Central memory CD8-positive, alpha-beta T cell (primary cell): ENCODE data around the gene CEP70.

ENCODE experiments used
- ATAC-seq: fragments of 150-1000 bp; cut with Tn5 transposase; replicated peaks from 2 replicates; pipeline ENCODE4 v1.10.0; 2022; ENCODE audit warnings: mild to moderate bottlenecking, moderate FRiP score, moderate number of reproducible peaks; ENCODE audit not compliant: poor library complexity, severe bottlenecking; ENCODE audit errors: extremely low read depth
- DNase-seq, 2 donors: peaks; one replicate each; pipeline ENCODE4 v3.0.0; 2021; ENCODE audit warnings: low spot score in 2 of 2
- H3K27ac Mint-ChIP-seq: one replicate; pipeline ENCODE4 v1.8.0; 2022; ENCODE audit warnings: low read depth, mild to moderate bottlenecking, moderate library complexity, mixed read lengths
- H3K27me3 Mint-ChIP-seq: one replicate; pipeline ENCODE4 v1.8.0; 2022; ENCODE audit warnings: mixed read lengths
- H3K36me3 Mint-ChIP-seq: one replicate; pipeline ENCODE4 v1.8.0; 2022; ENCODE audit warnings: mild to moderate bottlenecking, moderate library complexity, mixed read lengths; ENCODE audit not compliant: insufficient read depth
- H3K4me1 Mint-ChIP-seq: one replicate; pipeline ENCODE4 v1.8.0; 2022; ENCODE audit warnings: mixed read lengths
- H3K4me3 Mint-ChIP-seq: one replicate; pipeline ENCODE4 v1.8.0; 2022; ENCODE audit warnings: mild to moderate bottlenecking, moderate library complexity, mixed read lengths
- H3K9me3 Mint-ChIP-seq: one replicate; pipeline ENCODE4 v1.8.0; 2022; ENCODE audit warnings: mixed read lengths

The CEP70 gene

DNA sequence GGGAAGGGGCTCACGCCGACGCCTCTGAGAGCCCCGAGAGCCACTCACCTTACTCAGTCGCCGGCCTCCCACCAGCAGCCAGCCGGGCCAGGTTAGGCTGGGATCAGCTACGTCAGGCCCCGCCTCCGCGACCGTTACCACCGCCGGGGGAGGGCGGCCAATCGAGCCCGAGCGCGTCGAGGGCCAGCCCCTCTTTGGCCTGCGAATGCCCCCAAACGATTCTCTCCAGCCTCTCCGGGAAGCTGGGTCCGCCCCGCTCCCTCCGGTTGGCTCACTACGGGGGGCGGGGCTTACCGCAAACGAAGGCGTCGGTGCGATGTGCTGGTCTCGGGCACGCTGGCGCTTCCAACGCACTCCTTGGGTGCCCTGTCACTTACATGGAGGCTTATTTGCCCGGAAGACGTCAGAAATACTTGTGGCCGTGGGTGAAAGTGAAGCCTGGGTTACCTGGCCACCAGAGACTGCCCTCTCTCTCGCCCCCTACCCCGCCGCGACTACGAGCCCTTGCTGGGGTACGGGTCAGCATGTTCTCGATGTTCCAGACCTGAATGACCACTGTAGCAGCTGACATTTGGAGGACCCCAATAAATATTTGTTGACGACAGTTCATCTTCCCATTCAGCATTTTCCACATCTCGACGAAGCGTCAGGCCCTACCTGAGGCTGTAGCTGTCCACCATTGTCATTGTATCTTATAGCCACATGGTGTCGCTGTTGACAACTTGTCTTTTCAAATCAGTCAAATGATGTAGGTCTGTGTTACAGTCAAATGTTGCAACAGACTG lies at the start of gene CEP70:
TSS of gene CEP70 (minus strand) at position 111 of the 785 bp plus-strand sequence. CDS start 21,333 bp downstream, outside the sequence.
- Mint-ChIP-seq H3K27ac (peak within 1 kb of the TSS; percentile 94), H3K36me3 (peaks cover 8% of the 10 kb centered on the region), H3K4me3 (peak within 1 kb of the TSS; percentile 93), H3K4me1 (peaks cover 6% of the 10 kb centered on the region), H3K27me3 (no peaks in the 10 kb centered on the region), H3K9me3 (no peaks in the 10 kb centered on the region)
- ATAC-seq (peak; percentile 96), DNase-seq (peak; percentile 79 to 87)

- peaks cover 3% of the 10 kb centered on the region for H3K36me3 Mint-ChIP-seq
- no peak overlapping the region for H3K4me3 Mint-ChIP-seq
- no peak overlapping the region for H3K27ac Mint-ChIP-seq
- ATAC-seq, result no peak
- H3K27me3 Mint-ChIP-seq, result no peaks in the 10 kb centered on the region
- peaks cover 26% of the 10 kb centered on the region for H3K9me3 Mint-ChIP-seq
- H3K4me1 Mint-ChIP-seq, result no peaks in the 10 kb centered on the region
- DNase-seq, result no peak
Measured at GRCh38 chr3:138642927-138643253, 48.8 kb upstream of the CEP70 start.

DNA sequence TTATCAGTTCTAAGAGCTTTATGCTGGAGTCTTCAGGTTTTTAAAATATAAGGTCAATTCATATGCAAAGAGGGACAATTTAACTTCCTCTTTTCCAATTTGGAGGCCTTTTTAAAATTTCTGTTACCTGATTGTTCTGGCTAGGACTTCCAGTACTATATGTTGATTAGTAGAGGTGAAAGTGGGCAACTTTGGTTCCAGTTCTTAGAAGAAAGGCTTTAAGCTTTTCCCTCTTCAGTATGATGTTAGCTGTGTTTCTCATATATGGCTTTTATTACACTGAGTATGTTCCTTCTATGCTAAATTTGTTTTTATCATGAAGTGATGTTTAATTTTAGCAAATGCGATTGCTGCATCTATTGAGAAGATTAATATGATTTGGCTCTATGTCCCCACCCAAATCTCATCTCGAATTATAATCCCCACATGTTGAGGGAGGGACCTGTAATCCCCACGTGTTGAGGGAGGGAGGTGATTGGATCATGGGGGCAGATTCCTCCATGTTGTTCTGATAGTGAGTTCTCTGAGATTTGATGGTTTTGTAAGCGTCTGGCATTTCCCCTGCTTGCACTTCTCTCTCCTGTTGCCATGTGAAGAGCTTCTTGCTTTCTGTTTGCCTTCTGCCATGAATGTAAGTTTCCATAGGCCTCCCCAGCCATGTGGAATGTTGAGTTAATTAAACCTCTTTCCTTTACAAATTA lies 48.3 kb upstream of the CEP70 start:
- Mint-ChIP-seq H3K36me3 (peaks cover 3% of the 10 kb centered on the region), H3K27me3 (no peaks in the 10 kb centered on the region), H3K4me1 (no peaks in the 10 kb centered on the region), H3K9me3 (peaks cover 28% of the 10 kb centered on the region), H3K4me3 (no peak overlapping the region), H3K27ac (no peak overlapping the region)
- ATAC-seq (no peak), DNase-seq (no peak)

- no peak overlapping the region for H3K27ac Mint-ChIP-seq
- DNase-seq (no peak), ATAC-seq (no peak)
- H3K4me3 Mint-ChIP-seq, result no peak overlapping the region
- peaks cover 21% of the 10 kb centered on the region for H3K9me3 Mint-ChIP-seq
- peaks cover 2% of the 10 kb centered on the region for H3K36me3 Mint-ChIP-seq
- H3K4me1 Mint-ChIP-seq, result no peaks in the 10 kb centered on the region
- no peaks in the 10 kb centered on the region for H3K27me3 Mint-ChIP-seq
Measured at GRCh38 chr3:138640537-138640936, 46.5 kb upstream of the CEP70 start.

DNA sequence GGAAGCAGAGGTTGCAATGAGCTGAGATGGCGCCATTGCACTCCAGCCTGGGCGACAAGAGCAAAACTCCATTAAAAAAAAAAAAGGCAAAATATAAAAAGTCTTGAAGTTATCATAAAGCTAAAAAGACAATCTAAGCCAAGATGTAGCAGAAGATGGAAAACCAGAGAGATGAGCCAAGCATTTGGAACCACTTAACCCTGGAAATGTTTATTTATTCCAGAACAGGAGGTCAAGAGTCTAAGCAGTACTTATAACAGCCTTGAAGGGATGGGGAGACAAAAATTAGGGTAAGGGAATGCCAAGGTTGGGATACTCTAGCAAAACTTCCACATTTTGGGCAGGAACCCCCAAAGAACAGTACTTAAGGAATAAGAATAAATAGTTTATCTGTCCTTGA lies 44.6 kb upstream of the CEP70 start:
- no peak overlapping the region for H3K4me3 Mint-ChIP-seq
- no peak for ATAC-seq
- no peak for DNase-seq
- no peak overlapping the region for H3K27ac Mint-ChIP-seq
- H3K27me3 Mint-ChIP-seq, result no peaks in the 10 kb centered on the region
- no peaks in the 10 kb centered on the region for H3K4me1 Mint-ChIP-seq
- H3K36me3 Mint-ChIP-seq, result no peaks in the 10 kb centered on the region
- peaks cover 21% of the 10 kb centered on the region for H3K9me3 Mint-ChIP-seq

GRCh38 chr3:138629526-138629925 lies 35.5 kb upstream of the CEP70 start:
- peaks cover 6% of the 10 kb centered on the region for H3K36me3 Mint-ChIP-seq

DNA sequence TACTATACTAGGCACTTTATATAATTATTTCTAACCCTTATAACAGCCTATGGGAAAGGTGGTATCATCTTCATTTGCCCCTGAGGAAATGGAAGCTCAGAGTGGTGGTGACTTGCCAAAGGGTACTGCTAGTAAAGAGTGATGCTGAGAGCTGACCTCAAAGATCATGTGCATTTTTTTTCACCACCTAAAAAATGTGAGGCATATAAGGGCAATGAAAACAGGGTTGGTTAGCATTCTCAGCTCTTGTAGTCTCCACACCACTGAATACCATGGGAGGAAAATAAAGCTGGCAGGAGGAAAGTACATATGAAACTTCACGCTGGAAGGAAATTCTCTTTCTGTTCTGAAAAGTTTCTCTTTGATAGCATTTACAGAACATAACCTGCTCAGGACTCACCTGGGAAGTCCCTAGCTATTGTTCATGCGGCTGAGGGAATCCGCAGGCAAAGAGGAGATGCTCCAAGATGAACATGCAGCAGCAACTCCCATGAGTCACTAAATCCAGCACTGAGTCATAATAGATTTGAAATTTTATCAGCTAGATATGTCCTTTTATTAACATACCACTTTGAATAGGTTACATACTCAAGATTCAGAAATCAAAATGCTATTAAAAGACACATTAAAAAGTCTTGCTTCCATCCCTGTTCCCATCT lies 31.8 kb upstream of the CEP70 start:
- Mint-ChIP-seq H3K27ac (no peak overlapping the region), H3K4me1 (no peaks in the 10 kb centered on the region), H3K4me3 (no peak overlapping the region), H3K9me3 (no peaks in the 10 kb centered on the region), H3K27me3 (no peaks in the 10 kb centered on the region), H3K36me3 (peaks cover 9% of the 10 kb centered on the region)
- ATAC-seq (no peak), DNase-seq (no peak)

More at GRCh38 chr3:138629526-138629925, 35.5 kb upstream of the CEP70 start:
- ATAC-seq, result no peak
- DNase-seq, result no peak
- no peak overlapping the region for H3K4me3 Mint-ChIP-seq
- no peaks in the 10 kb centered on the region for H3K4me1 Mint-ChIP-seq
- H3K27me3 Mint-ChIP-seq, result no peaks in the 10 kb centered on the region
- peak overlapping the region; percentile 2 for H3K27ac Mint-ChIP-seq
- no peaks in the 10 kb centered on the region for H3K9me3 Mint-ChIP-seq

DNA sequence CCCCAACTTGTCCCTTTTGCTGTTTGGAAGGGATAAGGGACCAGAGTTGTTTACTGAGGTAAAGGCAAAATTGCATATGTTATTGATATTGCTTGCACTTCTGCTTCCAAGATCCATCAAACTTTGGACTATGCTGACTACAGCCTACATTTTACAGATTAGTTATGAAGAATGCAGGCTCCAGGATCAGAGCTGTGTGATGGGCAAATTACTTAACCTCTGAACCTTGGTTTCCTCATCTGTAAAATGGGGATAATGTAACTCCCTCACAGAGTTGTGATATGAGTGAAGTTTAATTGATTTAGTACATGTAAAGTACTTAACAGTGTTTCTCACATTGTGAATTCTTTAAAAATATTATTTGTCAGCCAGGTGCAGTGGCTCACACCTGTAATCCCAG lies 30.5 kb upstream of the CEP70 start:
- Mint-ChIP-seq H3K27me3 (no peaks in the 10 kb centered on the region), H3K9me3 (no peaks in the 10 kb centered on the region), H3K36me3 (peaks cover 7% of the 10 kb centered on the region), H3K4me1 (no peaks in the 10 kb centered on the region), H3K27ac (no peak overlapping the region), H3K4me3 (no peak overlapping the region)
- ATAC-seq, result no peak
- DNase-seq, result no peak

GRCh38 chr3:138620431-138620830 lies 26.4 kb upstream of the CEP70 start:
- no peak overlapping the region for H3K27ac Mint-ChIP-seq
- no peaks in the 10 kb centered on the region for H3K9me3 Mint-ChIP-seq
- DNase-seq (no peak), ATAC-seq (no peak)
- H3K4me3 Mint-ChIP-seq, result no peak overlapping the region
- H3K4me1 Mint-ChIP-seq, result peaks cover 6% of the 10 kb centered on the region
- H3K36me3 Mint-ChIP-seq, result peaks cover 7% of the 10 kb centered on the region
- no peaks in the 10 kb centered on the region for H3K27me3 Mint-ChIP-seq

DNA sequence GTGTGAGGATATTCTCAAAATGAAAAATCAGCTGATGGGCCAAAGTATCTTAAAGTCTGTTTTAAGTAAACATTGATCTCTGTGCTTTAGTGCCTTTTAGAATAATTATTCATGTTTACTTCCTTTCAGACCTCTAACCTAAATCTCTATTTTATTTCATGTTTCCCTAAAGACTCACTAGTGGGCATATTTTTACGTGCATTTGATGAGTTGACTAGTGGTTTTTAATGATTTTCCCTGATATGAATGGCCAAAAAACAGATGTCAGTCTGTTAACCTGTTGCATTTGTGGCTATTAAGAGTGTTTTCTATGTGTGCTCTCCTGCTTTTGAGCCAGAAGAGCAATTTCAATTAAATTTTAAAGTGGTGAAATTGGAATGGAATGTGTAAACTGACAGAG lies 21.4 kb upstream of the CEP70 start:
- H3K27me3 Mint-ChIP-seq, result no peaks in the 10 kb centered on the region
- H3K27ac Mint-ChIP-seq, result no peak overlapping the region
- ATAC-seq, result no peak
- peaks cover 11% of the 10 kb centered on the region for H3K36me3 Mint-ChIP-seq
- no peaks in the 10 kb centered on the region for H3K9me3 Mint-ChIP-seq
- H3K4me1 Mint-ChIP-seq, result peaks cover 16% of the 10 kb centered on the region
- no peak overlapping the region for H3K4me3 Mint-ChIP-seq
- no peak for DNase-seq

GRCh38 chr3:138609898-138610266 lies 15.8 kb upstream of the CEP70 start:
- H3K4me1 Mint-ChIP-seq, result peaks cover 30% of the 10 kb centered on the region
- H3K27me3 Mint-ChIP-seq, result peaks cover 10% of the 10 kb centered on the region
- H3K36me3 Mint-ChIP-seq, result peaks cover 34% of the 10 kb centered on the region
- H3K4me3 Mint-ChIP-seq, result peak overlapping the region; percentile 96
- DNase-seq (no peak), ATAC-seq (no peak)
- peak overlapping the region; percentile 100 for H3K27ac Mint-ChIP-seq
- peaks cover 6% of the 10 kb centered on the region for H3K9me3 Mint-ChIP-seq

GRCh38 chr3:138608322-138609135 lies 14.5 kb upstream of the CEP70 start, which contains the start of gene FAIM:
TSS of gene FAIM (plus strand) at chr3:138608771. CDS start at chr3:138619727, 10,956 bp downstream.
- Mint-ChIP-seq H3K4me3 (peak within 1 kb of the TSS; percentile 96), H3K4me1 (peaks cover 30% of the 10 kb centered on the region), H3K27me3 (peaks cover 10% of the 10 kb centered on the region), H3K36me3 (peaks cover 34% of the 10 kb centered on the region), H3K27ac (peak within 1 kb of the TSS; percentile 100), H3K9me3 (peaks cover 6% of the 10 kb centered on the region)
- DNase-seq, result peak; percentile 59 to 68
- ATAC-seq, result peak; percentile 71
